GM12872 (cell line): Measurements from ENCODE around the gene CERCAM.

Experiments used
- CTCF ChIP-seq: IDR thresholded peaks from 3 replicates; pipeline ENCODE4 v1.5.1; 2011; ENCODE audit warnings: low read depth, mild to moderate bottlenecking, low read length, moderate library complexity; ENCODE audit not compliant: insufficient read depth

Gene CERCAM

GRCh38 chr9:128383007-128383753 is 37.5 kb upstream of the CERCAM start:
- TF ChIP-seq CTCF = no peak

GRCh38 chr9:128383791-128384190 is 36.9 kb upstream of the CERCAM start:
- no peak for TF ChIP-seq CTCF

GRCh38 chr9:128384801-128385495 is 35.7 kb upstream of the CERCAM start:
- no peak for TF ChIP-seq CTCF

GRCh38 chr9:128385496-128386460 is 34.9 kb upstream of the CERCAM start:
- TF ChIP-seq CTCF = no peak

- TF ChIP-seq CTCF = no peak
Measured at GRCh38 chr9:128388150-128388549, 32.5 kb upstream of the CERCAM start.

GRCh38 chr9:128389395-128390149 is 31.1 kb upstream of the CERCAM start:
- no peak for TF ChIP-seq CTCF
